Stimulated activated CD8-positive, alpha-beta memory T cell treated with anti-CD3 and anti-CD28 coated beads, Interleukin-15, amount 100 ng/mL, for 24 hours (primary cell): ENCODE data around the gene SH3BP5.

ENCODE experiments used
- DNase-seq: peaks from one replicate; pipeline ENCODE4 v3.0.0-alpha.2; 2020; ENCODE audit warnings: low read depth

The SH3BP5 gene

GRCh38 chr3:15243822-15244482 lies 88.4 kb downstream of the SH3BP5 start:
- no peak for DNase-seq

DNA sequence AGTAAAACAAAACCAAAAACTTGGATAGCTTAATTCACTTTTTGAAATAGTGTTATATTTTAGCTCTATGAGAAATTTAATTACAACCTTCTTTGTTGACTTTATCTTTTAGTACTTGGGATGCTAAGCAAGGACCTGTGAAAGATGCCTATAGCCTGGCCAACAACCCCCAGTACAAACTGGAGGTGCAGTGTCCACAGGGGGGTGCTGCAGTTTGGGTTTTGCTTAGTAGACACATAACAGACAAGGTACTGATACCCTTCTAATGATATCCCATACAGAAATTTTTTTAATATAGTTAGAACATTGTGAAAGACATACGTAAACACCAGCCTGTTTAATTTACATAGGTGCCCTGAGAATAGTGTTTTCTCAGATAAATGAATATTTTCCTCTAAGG lies 91.0 kb downstream of the SH3BP5 start:
- no peak for DNase-seq

GRCh38 chr3:15229262-15229661 lies 103.1 kb downstream of the SH3BP5 start:
- DNase-seq: no peak

DNA sequence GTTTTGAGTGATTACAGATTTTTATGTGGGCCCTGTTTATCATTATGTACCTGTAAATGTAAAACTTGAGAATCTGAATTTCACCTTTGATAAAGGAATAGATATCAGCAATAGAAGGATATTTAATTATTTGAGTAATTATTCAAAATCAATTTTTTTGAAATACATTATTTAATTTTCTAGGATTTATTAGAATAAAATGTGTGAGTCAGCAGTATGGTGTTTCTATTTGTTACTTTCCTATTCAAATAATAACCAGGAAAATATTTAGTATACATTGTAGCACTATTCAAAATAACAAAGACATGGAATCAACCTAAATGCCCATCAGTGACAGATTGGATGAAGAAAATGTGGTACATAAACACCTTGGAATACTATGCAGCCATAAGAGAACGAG lies 104.2 kb downstream of the SH3BP5 start:
- DNase-seq: no peak

- no peak for DNase-seq
Measured at GRCh38 chr3:15223685-15224572, 108.5 kb downstream of the SH3BP5 start.

DNA sequence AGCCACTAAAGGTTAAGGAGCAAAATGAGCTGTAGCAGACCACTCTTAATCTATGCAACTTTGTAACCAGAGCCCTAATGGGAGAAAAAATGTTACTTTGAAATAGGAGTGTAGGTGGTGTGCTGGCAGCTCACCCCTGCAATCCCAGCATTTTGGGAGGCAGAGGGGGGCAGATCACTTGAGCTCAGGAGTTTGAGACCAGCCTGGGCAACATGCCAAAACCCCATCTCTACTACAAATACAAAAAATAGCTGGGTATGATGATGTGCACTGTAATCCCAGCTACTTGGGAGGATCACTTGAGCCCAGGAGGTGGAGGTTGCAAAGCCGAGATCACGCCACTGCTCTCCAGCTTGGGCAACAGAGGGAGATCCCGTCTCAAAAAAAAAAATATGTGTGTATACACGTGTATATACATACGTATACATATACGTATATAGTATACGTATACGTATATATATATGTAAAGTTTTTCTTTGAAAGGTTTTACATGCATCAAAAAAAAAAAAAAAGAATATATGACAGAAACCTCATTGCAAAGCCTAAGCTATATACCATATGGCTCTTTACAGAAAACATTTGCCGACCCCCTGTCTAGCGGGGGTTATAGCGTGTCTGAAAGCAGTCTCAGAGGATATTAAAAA lies 110.7 kb downstream of the SH3BP5 start:
- no peak for DNase-seq

DNA sequence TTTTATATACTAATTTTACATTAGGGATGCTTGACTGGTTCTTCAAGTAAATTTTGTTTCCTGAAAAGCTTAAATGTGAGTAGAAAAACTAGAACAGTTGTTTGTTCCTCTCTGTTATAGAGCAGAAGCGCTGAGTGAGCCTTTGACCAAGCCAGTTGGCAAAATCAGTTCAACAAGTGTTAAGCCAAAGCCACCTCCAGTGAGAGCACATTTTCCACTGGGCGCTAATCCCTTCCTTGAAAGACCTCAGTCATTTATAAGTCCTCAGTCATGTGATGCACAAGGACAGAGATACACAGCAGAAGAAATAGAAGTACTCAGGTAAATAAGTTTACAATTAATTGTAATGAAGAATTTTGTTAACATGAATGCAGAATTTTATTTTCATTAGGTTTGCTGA lies 111.7 kb downstream of the SH3BP5 start:
- DNase-seq: no peak

GRCh38 chr3:15220056-15220455 lies 112.3 kb downstream of the SH3BP5 start:
- no peak for DNase-seq

- no peak for DNase-seq
Measured at GRCh38 chr3:15218689-15219088, 113.7 kb downstream of the SH3BP5 start.

DNA sequence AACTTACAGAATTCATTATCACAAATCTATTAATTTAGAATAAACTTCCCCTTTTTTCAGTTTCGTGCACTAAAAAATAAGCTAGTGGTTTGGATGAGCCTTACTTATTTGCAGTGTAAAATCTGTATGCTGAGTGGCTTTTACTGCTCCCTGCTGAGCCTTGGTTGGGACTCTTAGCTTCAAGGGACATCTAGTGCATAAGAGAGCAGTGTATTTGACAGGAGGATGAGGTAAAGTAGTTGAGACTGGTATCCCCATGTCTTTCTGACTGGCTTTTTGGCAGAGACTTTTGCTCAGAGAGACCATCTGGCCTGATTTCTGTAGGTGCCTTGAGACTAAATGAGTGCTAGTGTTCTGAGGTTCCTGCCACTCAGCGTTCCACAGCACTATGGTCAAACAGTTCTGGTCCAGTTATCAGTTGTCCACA lies 114.5 kb downstream of the SH3BP5 start:
- no peak for DNase-seq

DNA sequence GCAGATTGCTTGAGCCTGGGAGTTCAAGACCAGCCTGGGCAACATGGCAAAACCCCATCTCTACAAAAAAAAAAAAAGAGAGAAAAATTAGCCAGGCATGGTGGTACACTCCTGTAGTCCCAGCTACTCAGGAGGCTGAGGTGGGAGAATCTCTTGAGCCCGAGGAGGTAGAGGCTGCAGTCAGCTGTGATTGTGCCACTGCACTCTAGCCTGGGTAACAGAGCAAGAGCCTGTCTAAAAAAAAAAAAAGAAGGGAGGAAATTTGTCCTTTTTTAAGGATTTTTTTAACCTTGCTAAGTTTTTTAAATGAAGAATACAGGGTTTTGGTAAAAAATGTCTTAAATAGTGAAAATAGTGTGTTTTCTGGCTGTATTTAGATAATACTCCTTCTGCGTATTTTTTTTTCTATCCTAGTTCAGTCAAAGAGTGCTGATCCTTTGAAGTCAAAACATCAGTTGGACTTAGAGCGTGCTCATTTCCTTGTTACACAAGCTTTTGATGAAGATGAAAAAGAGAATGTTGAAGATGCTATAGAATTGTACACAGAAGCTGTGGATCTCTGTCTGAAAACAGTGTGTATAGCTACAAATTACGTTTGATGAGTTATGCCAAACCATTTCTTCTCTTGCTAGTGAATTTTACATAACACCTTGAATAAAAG lies 115.2 kb downstream of the SH3BP5 start:
- no peak for DNase-seq

GRCh38 chr3:15216501-15216900 lies 115.9 kb downstream of the SH3BP5 start:
- DNase-seq: no peak

- no peak for DNase-seq
Measured at GRCh38 chr3:15215996-15216395, 116.4 kb downstream of the SH3BP5 start.

- DNase-seq: no peak
Measured at GRCh38 chr3:15214758-15215157, 117.6 kb downstream of the SH3BP5 start.

GRCh38 chr3:15211937-15212336 lies 120.4 kb downstream of the SH3BP5 start:
- no peak for DNase-seq

GRCh38 chr3:15207836-15208504 lies 124.4 kb downstream of the SH3BP5 start:
- DNase-seq: no peak

- DNase-seq: no peak
Measured at GRCh38 chr3:15206662-15207576, 125.5 kb downstream of the SH3BP5 start.

DNA sequence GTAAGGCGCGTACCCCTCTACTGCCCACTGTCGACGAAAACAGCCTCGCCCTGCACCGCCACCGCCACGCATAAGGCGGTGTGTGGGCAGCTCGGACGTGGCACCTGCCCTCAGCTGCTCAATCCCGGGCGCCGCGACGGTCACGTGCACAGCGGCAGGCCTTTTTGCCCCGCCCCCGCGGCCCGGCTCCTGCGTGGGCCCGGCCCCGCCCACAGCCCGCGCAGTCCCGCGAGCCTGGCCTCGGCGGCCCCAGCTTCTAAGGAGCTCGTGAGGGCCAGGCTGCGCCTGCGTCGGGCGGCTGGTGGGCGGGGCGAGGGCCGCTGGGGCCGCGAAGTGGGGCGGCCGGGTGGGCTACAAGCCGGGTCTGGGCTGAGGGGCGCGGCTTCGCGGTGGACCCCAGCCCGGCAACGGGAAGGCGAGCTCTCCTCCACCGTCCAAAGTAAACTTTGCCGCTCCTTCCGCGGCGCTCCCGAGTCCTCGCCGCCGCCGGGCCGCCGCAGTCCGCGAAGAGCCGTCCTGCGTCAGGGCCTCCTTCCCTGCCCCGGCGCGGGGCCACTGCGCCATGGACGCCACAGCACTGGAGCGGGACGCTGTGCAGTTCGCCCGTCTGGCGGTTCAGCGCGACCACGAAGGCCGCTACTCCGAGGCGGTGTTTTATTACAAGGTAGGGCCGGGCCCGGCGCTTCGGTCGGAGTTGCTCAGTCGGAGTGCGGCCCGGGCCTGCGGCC lies 126.3 kb downstream of the SH3BP5 start, which contains the start of gene CAPN7:
Gene CAPN7 (plus strand): TSS at position 313 of the 728 bp plus-strand sequence. CDS start 250 bp downstream, at position 563.
- DNase-seq: peak; percentile 89

- DNase-seq: no peak
Measured at GRCh38 chr3:15205482-15205933, 126.9 kb downstream of the SH3BP5 start.
